Measurements from ENCODE around the gene TOR1AIP1. TPM values are rescaled to one million over a fixed set of nuclear protein-coding genes. Genes with fewer than 3 reads are reported as not detected.

TOR1AIP1 gene
- total RNA-seq, 1 experiment from 2014 or later: 52.4 TPM

DNA sequence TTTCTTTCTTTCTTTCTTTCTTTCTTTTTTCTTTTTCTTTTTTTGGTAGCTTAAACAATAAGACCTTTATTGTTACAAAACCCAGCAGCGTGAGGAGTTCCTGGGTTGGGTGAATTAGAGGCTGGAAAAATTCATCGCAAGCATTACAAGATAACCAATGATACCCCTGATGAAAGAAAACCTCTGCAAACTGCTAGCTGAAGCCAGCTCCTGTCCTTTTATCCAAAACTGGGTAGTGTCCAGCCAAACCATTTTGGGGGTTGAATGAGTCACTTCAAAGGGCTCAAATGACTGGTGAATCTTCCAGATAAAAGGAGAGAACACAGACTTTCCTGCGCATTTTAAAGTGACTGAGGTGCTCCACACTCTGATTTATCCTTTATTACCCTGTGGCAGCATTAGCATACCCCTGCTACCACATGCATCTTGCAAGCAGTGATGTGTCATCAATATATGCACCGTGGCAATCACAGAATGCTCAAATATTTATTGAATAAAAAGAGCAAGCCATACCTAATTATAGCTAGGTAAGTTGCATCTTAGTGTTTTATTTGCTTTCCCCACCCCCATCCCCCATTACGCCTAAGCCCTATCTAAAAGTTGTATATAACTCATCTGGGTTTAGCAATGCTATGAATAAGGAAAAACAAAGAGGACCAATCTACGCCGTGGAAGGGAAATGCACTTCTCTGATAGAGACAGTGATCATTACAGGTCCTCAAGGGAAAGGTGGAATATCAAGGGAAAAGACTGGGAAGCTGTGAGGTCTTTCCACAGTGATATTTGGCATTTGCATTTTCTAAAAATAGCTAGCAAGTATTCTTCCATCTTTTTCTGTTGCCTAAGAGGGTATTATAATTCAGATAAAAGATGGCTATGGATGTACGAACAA lies 40.1 kb downstream of the TOR1AIP1 start:
- Mint-ChIP-seq H3K9me3 (ENCODE audit: unreplicated experiment) (no peaks in the 10 kb centered on the region), H3K27ac (ENCODE audit: low read depth, unreplicated experiment) (no peak overlapping the region), H3K4me1 (ENCODE audit: insufficient read depth, unreplicated experiment) (peaks cover 17% of the 10 kb centered on the region), H3K36me3 (ENCODE audit: insufficient read depth, unreplicated experiment) (peaks cover 46% of the 10 kb centered on the region), H3K4me3 (ENCODE audit: unreplicated experiment) (no peak overlapping the region), H3K27me3 (ENCODE audit: insufficient read depth, unreplicated experiment) (no peaks in the 10 kb centered on the region)
- BruUV-seq (replicated peaks): no TSS peak
- TF ChIP-seq, protein P1, sequence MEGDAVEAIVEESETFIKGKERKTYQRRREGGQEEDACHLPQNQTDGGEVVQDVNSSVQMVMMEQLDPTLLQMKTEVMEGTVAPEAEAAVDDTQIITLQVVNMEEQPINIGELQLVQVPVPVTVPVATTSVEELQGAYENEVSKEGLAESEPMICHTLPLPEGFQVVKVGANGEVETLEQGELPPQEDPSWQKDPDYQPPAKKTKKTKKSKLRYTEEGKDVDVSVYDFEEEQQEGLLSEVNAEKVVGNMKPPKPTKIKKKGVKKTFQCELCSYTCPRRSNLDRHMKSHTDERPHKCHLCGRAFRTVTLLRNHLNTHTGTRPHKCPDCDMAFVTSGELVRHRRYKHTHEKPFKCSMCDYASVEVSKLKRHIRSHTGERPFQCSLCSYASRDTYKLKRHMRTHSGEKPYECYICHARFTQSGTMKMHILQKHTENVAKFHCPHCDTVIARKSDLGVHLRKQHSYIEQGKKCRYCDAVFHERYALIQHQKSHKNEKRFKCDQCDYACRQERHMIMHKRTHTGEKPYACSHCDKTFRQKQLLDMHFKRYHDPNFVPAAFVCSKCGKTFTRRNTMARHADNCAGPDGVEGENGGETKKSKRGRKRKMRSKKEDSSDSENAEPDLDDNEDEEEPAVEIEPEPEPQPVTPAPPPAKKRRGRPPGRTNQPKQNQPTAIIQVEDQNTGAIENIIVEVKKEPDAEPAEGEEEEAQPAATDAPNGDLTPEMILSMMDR (IDR thresholded peaks at IDR 0.05; ENCODE audit: unreplicated experiment): no peak
- ChIA-PET CTCF (interaction anchor here (0.8 to 3.6 kb wide), 4 partner anchors 8 to 16 kb away, joined by 3 to 18 read pairs (median 4); no protein-coding TSS in a partner anchor), POLR2A (interaction anchor here (0.6 to 6.1 kb wide), 3 partner anchors 32 to 42 kb away, joined by 3 to 71 read pairs (median 15); partner anchors contain the start of genes CEP350, TOR1AIP1 and TOR1AIP2)
- no peak for DNase-seq (ENCODE audit: unreplicated experiment)
- intact Hi-C loops (cut with micrococcal nuclease): no loop called here

- peaks cover 38% of the 10 kb centered on the region for H3K36me3 Mint-ChIP-seq (ENCODE audit: insufficient read depth, unreplicated experiment)
- TF ChIP-seq, protein P1 (IDR thresholded peaks at IDR 0.05; ENCODE audit: unreplicated experiment): no peak
- peaks cover 17% of the 10 kb centered on the region for H3K4me1 Mint-ChIP-seq (ENCODE audit: insufficient read depth, unreplicated experiment)
- no peak overlapping the region for H3K4me3 Mint-ChIP-seq (ENCODE audit: unreplicated experiment)
- H3K27me3 Mint-ChIP-seq (ENCODE audit: insufficient read depth, unreplicated experiment): no peaks in the 10 kb centered on the region
- intact Hi-C loops (cut with micrococcal nuclease): no loop called here
- BruUV-seq (replicated peaks): no TSS peak
- ChIA-PET POLR2A (interaction anchor here (0.6 to 6.1 kb wide), 5 partner anchors 8 to 232 kb away, joined by 3 to 71 read pairs (median 3); partner anchors contain the start of genes CEP350, TOR1AIP1 and TOR1AIP2), CTCF (interaction anchor here (0.5 to 3.6 kb wide), 4 partner anchors 9 to 134 kb away, joined by 3 to 18 read pairs (median 4); no protein-coding TSS in a partner anchor)
- no peak overlapping the region for H3K27ac Mint-ChIP-seq (ENCODE audit: low read depth, unreplicated experiment)
- H3K9me3 Mint-ChIP-seq (ENCODE audit: unreplicated experiment): no peaks in the 10 kb centered on the region
- DNase-seq (ENCODE audit: unreplicated experiment): no peak
Measured at GRCh38 chr1:179923029-179923428, 40.9 kb downstream of the TOR1AIP1 start.

DNA sequence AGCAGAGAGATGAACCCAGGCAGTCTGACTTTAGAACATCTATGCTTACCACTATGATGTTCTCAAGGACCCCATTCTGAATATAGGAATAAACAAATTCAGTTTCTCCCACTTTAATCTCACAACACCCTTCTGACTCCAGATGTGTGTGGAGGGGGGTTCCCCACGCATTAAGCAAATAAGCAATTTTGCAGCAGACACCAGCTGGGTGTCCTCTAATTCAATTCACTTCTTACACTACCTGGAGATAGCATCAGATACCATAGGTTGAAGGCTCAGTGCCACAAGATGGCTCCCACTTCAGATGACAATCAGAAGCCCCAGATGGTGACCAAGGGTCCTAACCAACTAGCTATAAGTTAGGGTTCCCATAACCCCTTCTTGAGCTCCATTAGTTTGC lies 42.2 kb downstream of the TOR1AIP1 start:
- intact Hi-C loops (cut with micrococcal nuclease): no loop called here
- Mint-ChIP-seq H3K4me1 (ENCODE audit: insufficient read depth, unreplicated experiment) (peaks cover 17% of the 10 kb centered on the region), H3K4me3 (ENCODE audit: unreplicated experiment) (no peak overlapping the region), H3K9me3 (ENCODE audit: unreplicated experiment) (no peaks in the 10 kb centered on the region), H3K36me3 (ENCODE audit: insufficient read depth, unreplicated experiment) (peaks cover 26% of the 10 kb centered on the region), H3K27ac (ENCODE audit: low read depth, unreplicated experiment) (no peak overlapping the region), H3K27me3 (ENCODE audit: insufficient read depth, unreplicated experiment) (no peaks in the 10 kb centered on the region)
- ChIA-PET POLR2A (interaction anchor here (0.6 to 6.1 kb wide), 9 partner anchors 9 to 244 kb away, joined by 3 to 71 read pairs (median 5); partner anchors contain the start of genes CEP350, TOR1AIP1 and TOR1AIP2), CTCF (interaction anchor here (0.6 to 3.6 kb wide), 6 partner anchors 10 to 224 kb away, joined by 3 to 18 read pairs (median 4); no protein-coding TSS in a partner anchor)
- DNase-seq (ENCODE audit: unreplicated experiment): no peak
- BruUV-seq (replicated peaks): no TSS peak
- TF ChIP-seq, protein P1 (IDR thresholded peaks at IDR 0.05; ENCODE audit: unreplicated experiment): no peak

DNA sequence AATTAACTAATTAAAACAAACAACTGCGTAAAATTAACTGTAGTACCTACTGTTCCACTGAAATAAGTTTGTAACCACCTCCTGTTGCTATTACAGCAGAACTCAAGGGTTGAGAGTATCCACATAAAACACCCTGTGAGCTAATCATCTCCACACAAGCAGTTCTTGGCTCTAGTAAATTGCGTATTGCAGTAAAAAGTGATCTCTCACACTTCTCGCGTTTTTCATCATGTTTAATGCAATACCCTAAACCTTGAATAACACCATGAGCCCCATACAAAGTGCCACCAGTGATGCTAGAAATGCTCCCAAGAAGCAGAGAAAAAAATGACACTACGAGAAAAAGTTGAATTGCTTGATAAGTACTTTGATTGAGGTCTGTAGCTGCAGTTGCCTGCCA lies 43.2 kb downstream of the TOR1AIP1 start:
- CTCF ChIA-PET: interaction anchor here (0.7 to 3.6 kb wide), 4 partner anchors 11 to 555 kb away, joined by 4 to 18 read pairs (median 4); no protein-coding TSS in a partner anchor

More for the DNA sequence above, 43.2 kb downstream of the TOR1AIP1 start:
- DNase-seq (ENCODE audit: unreplicated experiment): no peak
- intact Hi-C loops (cut with micrococcal nuclease): no loop called here
- BruUV-seq (replicated peaks): no TSS peak
- Mint-ChIP-seq H3K27me3 (ENCODE audit: insufficient read depth, unreplicated experiment) (no peaks in the 10 kb centered on the region), H3K36me3 (ENCODE audit: insufficient read depth, unreplicated experiment) (peaks cover 15% of the 10 kb centered on the region), H3K4me1 (ENCODE audit: insufficient read depth, unreplicated experiment) (peaks cover 17% of the 10 kb centered on the region), H3K27ac (ENCODE audit: low read depth, unreplicated experiment) (peak overlapping the region; percentile 63), H3K9me3 (ENCODE audit: unreplicated experiment) (no peaks in the 10 kb centered on the region), H3K4me3 (ENCODE audit: unreplicated experiment) (no peak overlapping the region)
- TF ChIP-seq, protein P1 (IDR thresholded peaks at IDR 0.05; ENCODE audit: unreplicated experiment): no peak
- POLR2A ChIA-PET: interaction anchor here (0.7 to 6.1 kb wide), 15 partner anchors 9 to 232 kb away, joined by 3 to 71 read pairs (median 3); partner anchors contain the start of genes CEP350, TOR1AIP1 and TOR1AIP2
